HepG2 (cell line): ENCODE data around the gene RCOR1.

Source experiments
- BHLHE40 ChIP-seq: IDR thresholded peaks from 2 replicates; pipeline ENCODE4 v1.6.1; 2011; ENCODE audit warnings: low read length, improper control_type of control experiment
- ZBTB25 ChIP-seq: IDR thresholded peaks from 2 replicates; pipeline ENCODE4 v1.6.1; 2018; ENCODE audit warnings: missing genetic modification reagents
- TF ChIP-seq, protein P1 (sequence below): sonication (generic); formaldehyde crosslinking; IDR thresholded peaks from 2 replicates; pipeline ENCODE4 v1.5.0; 2020; ENCODE audit warnings: mild to moderate bottlenecking, missing genetic modification reagents, moderate library complexity

GRCh38 chr14:102768223-102769048 is 176.0 kb downstream of the RCOR1 start:
- TF ChIP-seq BHLHE40 (no peak), ZBTB25 (no peak)
- TF ChIP-seq, protein P1, sequence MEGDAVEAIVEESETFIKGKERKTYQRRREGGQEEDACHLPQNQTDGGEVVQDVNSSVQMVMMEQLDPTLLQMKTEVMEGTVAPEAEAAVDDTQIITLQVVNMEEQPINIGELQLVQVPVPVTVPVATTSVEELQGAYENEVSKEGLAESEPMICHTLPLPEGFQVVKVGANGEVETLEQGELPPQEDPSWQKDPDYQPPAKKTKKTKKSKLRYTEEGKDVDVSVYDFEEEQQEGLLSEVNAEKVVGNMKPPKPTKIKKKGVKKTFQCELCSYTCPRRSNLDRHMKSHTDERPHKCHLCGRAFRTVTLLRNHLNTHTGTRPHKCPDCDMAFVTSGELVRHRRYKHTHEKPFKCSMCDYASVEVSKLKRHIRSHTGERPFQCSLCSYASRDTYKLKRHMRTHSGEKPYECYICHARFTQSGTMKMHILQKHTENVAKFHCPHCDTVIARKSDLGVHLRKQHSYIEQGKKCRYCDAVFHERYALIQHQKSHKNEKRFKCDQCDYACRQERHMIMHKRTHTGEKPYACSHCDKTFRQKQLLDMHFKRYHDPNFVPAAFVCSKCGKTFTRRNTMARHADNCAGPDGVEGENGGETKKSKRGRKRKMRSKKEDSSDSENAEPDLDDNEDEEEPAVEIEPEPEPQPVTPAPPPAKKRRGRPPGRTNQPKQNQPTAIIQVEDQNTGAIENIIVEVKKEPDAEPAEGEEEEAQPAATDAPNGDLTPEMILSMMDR, result no peak
